Karpas-422 (cell line): ENCODE results near the gene PDE4A. TPM values are rescaled to one million over a fixed set of nuclear protein-coding genes. Genes with fewer than 3 reads are reported as not detected.

Source experiments
- DNase-seq: peaks from one replicate; pipeline ENCODE4 v3.0.0-alpha.2; 2015
- H2AFZ ChIP-seq: fragments of 200-600 bp; sonication (generic); 2 replicates; pipeline ENCODE4 v1.6.1; 2014; ENCODE audit warnings: antibody characterized with exemption, low read length, mixed read lengths
- H3K27ac ChIP-seq: fragments of 200-600 bp; sonication (generic); 2 replicates; pipeline ENCODE4 v1.5.1; 2014; ENCODE audit warnings: mild to moderate bottlenecking, low read length, moderate library complexity
- H3K27me3 ChIP-seq: fragments of 200-600 bp; sonication (generic); 2 replicates; pipeline ENCODE4 v1.6.1; 2014; ENCODE audit warnings: low read length, mixed read lengths
- H3K36me3 ChIP-seq: fragments of 200-600 bp; sonication (generic); 2 replicates; pipeline ENCODE4 v1.6.1; 2014; ENCODE audit warnings: low read length, mixed read lengths; ENCODE audit not compliant: insufficient read depth
- H3K4me1 ChIP-seq: fragments of 200-600 bp; sonication (generic); 2 replicates; pipeline ENCODE4 v1.6.1; 2014; ENCODE audit warnings: mild to moderate bottlenecking, low read length, mixed read lengths
- H3K4me2 ChIP-seq: fragments of 200-600 bp; sonication (generic); 2 replicates; pipeline ENCODE4 v1.6.1; 2014; ENCODE audit warnings: low read length, low read depth, mild to moderate bottlenecking; ENCODE audit not compliant: poor library complexity, severe bottlenecking
- H3K4me3 ChIP-seq: fragments of 200-600 bp; sonication (generic); 2 replicates; pipeline ENCODE4 v1.5.1; 2014; ENCODE audit warnings: mild to moderate bottlenecking, antibody characterized with exemption, low read length, mixed read lengths
- H3K79me2 ChIP-seq: fragments of 200-600 bp; sonication (generic); 2 replicates; pipeline ENCODE4 v1.6.1; 2014; ENCODE audit warnings: mild to moderate bottlenecking, low read length, mixed read lengths
- H3K9ac ChIP-seq: fragments of 200-600 bp; sonication (generic); 2 replicates; pipeline ENCODE4 v1.6.0; 2014; ENCODE audit warnings: low read length
- H3K9me2 ChIP-seq: fragments of 200-600 bp; sonication (generic), shearing (Covaris generic); replicated peaks from 2 replicates; pipeline ENCODE4 v1.6.0; 2014; ENCODE audit warnings: mild to moderate bottlenecking, low read length, moderate library complexity; ENCODE audit not compliant: insufficient read depth
- H3K9me3 ChIP-seq: fragments of 300-700, 200-600 bp; sonication (generic); 2 replicates; pipeline ENCODE4 v1.6.1; 2014; ENCODE audit warnings: low read length, mixed read lengths
- H4K20me1 ChIP-seq: fragments of 200-600 bp; sonication (generic); 2 replicates; pipeline ENCODE4 v1.6.1; 2014; ENCODE audit warnings: mild to moderate bottlenecking, antibody characterized with exemption, low read length, low read depth; ENCODE audit not compliant: insufficient read depth
- total RNA-seq: library from RNA; depleted of rRNA; stranded (reverse); fragments of >200 nt; shearing (Covaris generic); gene quantifications from 2 replicates; pipeline ENCODE4 v1.2.3, GENCODE V29; 2014; ENCODE audit warnings: low replicate concordance

Gene PDE4A
- total RNA-seq, 1 experiment from 2014 or later = 2.9 TPM

- peak; percentile 55 for DNase-seq
- Histone ChIP-seq H3K79me2 (no peaks in the 10 kb centered on the region), H3K36me3 (no peaks in the 10 kb centered on the region), H3K9ac (no peak overlapping the region), H3K4me3 (no peak overlapping the region), H3K27me3 (no peaks in the 10 kb centered on the region; the same call in 1 of the 2 replicates), H4K20me1 (no peaks in the 10 kb centered on the region), H3K27ac (no peak overlapping the region), H3K9me3 (no peaks in the 10 kb centered on the region), H3K9me2 (no peaks in the 10 kb centered on the region), H2AFZ (no peak overlapping the region), H3K4me1 (peaks cover 30% of the 10 kb centered on the region), H3K4me2 (no peak overlapping the region)
Observed at GRCh38 chr19:10417541-10418234, 2.6 kb upstream of the PDE4A start.

DNA sequence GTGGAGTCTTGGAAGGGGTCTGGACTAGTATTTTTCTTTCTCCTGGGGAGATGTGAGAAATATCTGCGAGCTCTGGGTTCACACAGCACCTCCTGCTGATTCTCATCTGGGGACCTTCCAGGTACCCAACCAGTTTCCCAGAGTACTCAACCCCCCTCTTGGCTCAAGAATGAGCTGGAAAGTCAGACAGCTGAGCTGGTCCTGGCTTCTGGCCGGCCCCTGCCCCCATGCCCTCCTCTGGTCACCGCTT is 2.2 kb upstream of the PDE4A start:
- no peak for DNase-seq
- Histone ChIP-seq H3K4me3 (no peak overlapping the region), H3K9me3 (no peaks in the 10 kb centered on the region), H3K27ac (no peak overlapping the region), H3K36me3 (no peaks in the 10 kb centered on the region), H4K20me1 (no peaks in the 10 kb centered on the region), H3K9ac (no peak overlapping the region), H3K27me3 (no peaks in the 10 kb centered on the region; the same call in 1 of the 2 replicates), H3K9me2 (no peaks in the 10 kb centered on the region), H3K79me2 (no peaks in the 10 kb centered on the region), H2AFZ (no peak overlapping the region), H3K4me2 (no peak overlapping the region), H3K4me1 (peaks cover 30% of the 10 kb centered on the region)

GRCh38 chr19:10418485-10419199 is 1.7 kb upstream of the PDE4A start:
- H3K27me3 ChIP-seq = no peaks in the 10 kb centered on the region; the same call in 1 of the 2 replicates
- peak overlapping the region; percentile 79 for H3K4me2 ChIP-seq
- H3K9me3 ChIP-seq = no peaks in the 10 kb centered on the region
- H4K20me1 ChIP-seq = no peaks in the 10 kb centered on the region
- no peak for DNase-seq
- H3K4me3 ChIP-seq = peak overlapping the region; percentile 62
- H3K27ac ChIP-seq = no peak overlapping the region
- peak overlapping the region; percentile 66 for H3K9ac ChIP-seq
- H3K36me3 ChIP-seq = no peaks in the 10 kb centered on the region
- no peaks in the 10 kb centered on the region for H3K79me2 ChIP-seq
- H3K4me1 ChIP-seq = peaks cover 30% of the 10 kb centered on the region
- H2AFZ ChIP-seq = no peak overlapping the region
- H3K9me2 ChIP-seq = no peaks in the 10 kb centered on the region

GRCh38 chr19:10419200-10419645 is 1.1 kb upstream of the PDE4A start:
- Histone ChIP-seq H3K4me1 (peaks cover 35% of the 10 kb centered on the region), H3K36me3 (no peaks in the 10 kb centered on the region), H3K9me3 (no peaks in the 10 kb centered on the region), H3K9ac (peak overlapping the region; percentile 66), H2AFZ (peak overlapping the region; percentile 96; the same call in 1 of the 2 replicates), H3K4me2 (peak overlapping the region; percentile 79), H3K79me2 (no peaks in the 10 kb centered on the region), H3K27ac (no peak overlapping the region), H3K9me2 (no peaks in the 10 kb centered on the region), H3K4me3 (peak overlapping the region; percentile 62), H3K27me3 (no peaks in the 10 kb centered on the region; the same call in 1 of the 2 replicates), H4K20me1 (no peaks in the 10 kb centered on the region)
- DNase-seq = peak; percentile 65

DNA sequence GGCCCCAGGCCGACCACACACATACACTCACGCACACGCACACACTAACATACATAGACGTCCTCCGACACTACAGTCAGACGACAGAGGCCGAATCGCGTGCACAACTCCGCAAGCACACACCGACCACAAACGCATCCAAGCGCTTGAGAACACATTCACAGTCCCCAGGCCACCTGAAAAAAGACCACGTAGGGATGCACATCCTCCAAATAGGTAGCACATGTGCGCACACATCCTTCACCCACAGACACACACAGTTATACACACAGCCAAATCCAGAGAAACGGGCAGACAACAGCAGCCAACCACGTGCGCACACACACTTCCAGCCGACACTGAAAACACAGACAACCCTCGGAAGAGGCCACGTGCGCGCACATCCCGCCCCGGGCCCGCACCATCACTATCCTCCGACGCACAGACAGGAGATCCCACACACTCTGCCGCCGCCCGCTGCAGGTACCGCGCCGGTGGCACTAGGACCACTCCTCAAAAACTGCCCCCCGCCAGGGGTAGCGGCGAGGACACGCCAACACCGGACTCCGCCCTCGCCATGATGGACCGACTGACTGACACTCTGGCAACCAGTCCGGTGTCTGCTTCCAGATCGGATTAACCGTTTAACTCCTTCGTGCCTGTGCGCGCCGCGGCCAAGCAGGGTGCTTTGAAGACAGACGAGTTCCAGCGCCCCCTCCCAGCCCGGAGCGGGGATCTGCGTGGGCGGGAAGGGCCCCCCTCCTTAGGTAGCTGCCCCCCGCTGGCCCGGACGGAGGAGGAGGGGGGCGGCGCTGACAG is 493 bp upstream of the PDE4A start:
- Histone ChIP-seq H3K27ac (no peak overlapping the region), H3K4me1 (peaks cover 41% of the 10 kb centered on the region), H3K4me2 (peak overlapping the region; percentile 79), H3K9me2 (no peaks in the 10 kb centered on the region), H2AFZ (peak overlapping the region; percentile 96; the same call in 1 of the 2 replicates), H4K20me1 (no peaks in the 10 kb centered on the region), H3K79me2 (no peaks in the 10 kb centered on the region), H3K36me3 (no peaks in the 10 kb centered on the region), H3K4me3 (peak overlapping the region; percentile 62), H3K9me3 (no peaks in the 10 kb centered on the region), H3K9ac (peak overlapping the region; percentile 66), H3K27me3 (no peaks in the 10 kb centered on the region; the same call in 1 of the 2 replicates)
- DNase-seq = peak; percentile 86

GRCh38 chr19:10421240-10422045 is 1.1 kb downstream of the PDE4A start:
- Histone ChIP-seq H3K4me1 (peaks cover 47% of the 10 kb centered on the region), H3K4me3 (no peak overlapping the region)
- no peak for DNase-seq

GRCh38 chr19:10422046-10422461 is 1.7 kb downstream of the PDE4A start:
- Histone ChIP-seq H3K36me3 (no peaks in the 10 kb centered on the region), H3K9me3 (no peaks in the 10 kb centered on the region), H3K79me2 (no peaks in the 10 kb centered on the region), H3K27me3 (no peaks in the 10 kb centered on the region; the same call in 1 of the 2 replicates), H3K4me3 (no peak overlapping the region), H2AFZ (no peak overlapping the region), H3K9ac (no peak overlapping the region), H3K27ac (no peak overlapping the region), H3K4me1 (peaks cover 47% of the 10 kb centered on the region), H3K9me2 (no peaks in the 10 kb centered on the region), H3K4me2 (no peak overlapping the region), H4K20me1 (no peaks in the 10 kb centered on the region)
- DNase-seq = no peak

More at GRCh38 chr19:10421240-10422045, 1.1 kb downstream of the PDE4A start:
- Histone ChIP-seq H3K4me2 (no peak overlapping the region), H3K36me3 (no peaks in the 10 kb centered on the region), H2AFZ (no peak overlapping the region), H3K79me2 (no peaks in the 10 kb centered on the region), H3K27me3 (no peaks in the 10 kb centered on the region; the same call in 1 of the 2 replicates), H3K27ac (no peak overlapping the region), H4K20me1 (no peaks in the 10 kb centered on the region), H3K9me2 (no peaks in the 10 kb centered on the region), H3K9me3 (no peaks in the 10 kb centered on the region), H3K9ac (no peak overlapping the region)
